WTC11 (cell line): ENCODE measurements around the gene EIF2A. TPM values are rescaled to one million over a fixed set of nuclear protein-coding genes. Genes with fewer than 3 reads are reported as not detected.

ENCODE experiments used
- ATAC-seq: fragments of 200-7000 bp; cut with Tn5 transposase; 2 replicates; pipeline ENCODE4 v1.10.0; 2021; ENCODE audit warnings: mild to moderate bottlenecking, moderate library complexity
- CTCF ChIA-PET: fragments of 300-600 bp; sonication (Branson Sonifier 250); formaldehyde crosslinking; loops from one replicate; lab custom pipeline; 2021; ENCODE audit warnings: antibody characterized with exemption; lab: Charles Lee
- POLR2A ChIA-PET: fragments of 350-600 bp; sonication (Branson Sonifier 250); formaldehyde crosslinking; loops from one replicate; lab custom pipeline; 2021; ENCODE audit warnings: antibody characterized with exemption; lab: Charles Lee
- DNase-seq: peaks from one replicate; pipeline ENCODE4 v3.0.0; 2021; ENCODE audit warnings: low spot score
- H3K27ac Mint-ChIP-seq: 2 replicates; pipeline ENCODE4 v1.8.0; 2021; ENCODE audit warnings: mixed read lengths
- H3K27me3 Mint-ChIP-seq: 2 replicates; pipeline ENCODE4 v1.8.0; 2021; ENCODE audit warnings: low read depth, mild to moderate bottlenecking, moderate library complexity, mixed read lengths
- H3K36me3 Mint-ChIP-seq: 2 replicates; pipeline ENCODE4 v1.8.0; 2021; ENCODE audit warnings: mixed read lengths
- H3K4me1 Mint-ChIP-seq: 2 replicates; pipeline ENCODE4 v1.8.0; 2022; ENCODE audit warnings: mixed read lengths
- H3K4me3 Mint-ChIP-seq: 2 replicates; pipeline ENCODE4 v1.8.0; 2021; ENCODE audit warnings: mild to moderate bottlenecking, moderate library complexity, mixed read lengths
- H3K9me3 Mint-ChIP-seq: 2 replicates; pipeline ENCODE4 v1.8.0; 2021; ENCODE audit warnings: mixed read lengths
- ATF6 ChIP-seq: sonication (generic); formaldehyde crosslinking; IDR thresholded peaks from 2 replicates; pipeline ENCODE4 v1.8.1; 2023; ENCODE audit warnings: mild to moderate bottlenecking, missing genetic modification reagents
- CBFB ChIP-seq: sonication (generic); formaldehyde crosslinking; IDR thresholded peaks from 2 replicates; pipeline ENCODE4 v1.8.1; 2022; ENCODE audit warnings: mild to moderate bottlenecking, low read depth, missing genetic modification reagents
- CREB1 ChIP-seq: sonication (generic); formaldehyde crosslinking; IDR thresholded peaks from 2 replicates; pipeline ENCODE4 v1.8.0; 2023; ENCODE audit warnings: mild to moderate bottlenecking, missing genetic modification reagents
- CREM ChIP-seq: sonication (generic); formaldehyde crosslinking; IDR thresholded peaks from 2 replicates; pipeline ENCODE4 v1.8.1; 2022; ENCODE audit warnings: mild to moderate bottlenecking, missing genetic modification reagents, moderate library complexity
- ELF4 ChIP-seq: sonication (generic); formaldehyde crosslinking; IDR thresholded peaks from 2 replicates; pipeline ENCODE4 v1.8.1; 2022; ENCODE audit warnings: low read depth, mild to moderate bottlenecking, moderate library complexity, missing genetic modification reagents
- FOXJ3 ChIP-seq: sonication (generic); formaldehyde crosslinking; IDR thresholded peaks from 2 replicates; pipeline ENCODE4 v1.9.0; 2021; ENCODE audit warnings: missing genetic modification reagents, mild to moderate bottlenecking, borderline replicate concordance
- GABPB1 ChIP-seq: sonication (generic); formaldehyde crosslinking; IDR thresholded peaks from 2 replicates; pipeline ENCODE4 v1.8.1; 2023; ENCODE audit warnings: mild to moderate bottlenecking, missing genetic modification reagents
- HMGXB4 ChIP-seq: sonication (generic); formaldehyde crosslinking; IDR thresholded peaks from 2 replicates; pipeline ENCODE4 v1.8.1; 2023; ENCODE audit warnings: mild to moderate bottlenecking, moderate library complexity, missing genetic modification reagents
- JUN ChIP-seq: sonication (generic); formaldehyde crosslinking; IDR thresholded peaks from 2 replicates; pipeline ENCODE4 v1.8.0; 2023; ENCODE audit warnings: mild to moderate bottlenecking, missing genetic modification reagents
- NFATC4 ChIP-seq: fragments of 250-450 bp; sonication (Bioruptor Pico); IDR thresholded peaks from 2 replicates; pipeline ENCODE4 v1.9.0; 2021; ENCODE audit warnings: mild to moderate bottlenecking
- NFYB ChIP-seq: sonication (generic); formaldehyde crosslinking; conservative IDR thresholded peaks from 2 replicates; pipeline ENCODE4 v1.8.0; 2022; ENCODE audit warnings: low read depth, missing genetic modification reagents
- NR1H2 ChIP-seq: sonication (generic); formaldehyde crosslinking; IDR thresholded peaks from 2 replicates; pipeline ENCODE4 v1.9.0; 2021; ENCODE audit warnings: mild to moderate bottlenecking, moderate library complexity, missing genetic modification reagents
- OVOL2 ChIP-seq: fragments of 250-450 bp; sonication (Bioruptor Pico); IDR thresholded peaks from 2 replicates; pipeline ENCODE4 v1.9.0; 2021; ENCODE audit warnings: mild to moderate bottlenecking, borderline replicate concordance
- PRRX2 ChIP-seq: fragments of 250-450 bp; sonication (Bioruptor Pico); IDR thresholded peaks from 2 replicates; pipeline ENCODE4 v1.8.0; 2021; ENCODE audit warnings: mild to moderate bottlenecking
- RELA ChIP-seq: sonication (generic); formaldehyde crosslinking; IDR thresholded peaks from 2 replicates; pipeline ENCODE4 v1.8.1; 2022; ENCODE audit warnings: missing genetic modification reagents, mild to moderate bottlenecking, borderline replicate concordance
- RORB ChIP-seq: fragments of 250-450 bp; sonication (Bioruptor Pico); IDR thresholded peaks from 2 replicates; pipeline ENCODE4 v1.9.0; 2021; ENCODE audit warnings: mild to moderate bottlenecking
- TEAD1 ChIP-seq: sonication (generic); formaldehyde crosslinking; IDR thresholded peaks from 2 replicates; pipeline ENCODE4 v1.8.0; 2022; ENCODE audit warnings: mild to moderate bottlenecking, missing genetic modification reagents
- TEAD4 ChIP-seq: sonication (generic); formaldehyde crosslinking; IDR thresholded peaks from 2 replicates; pipeline ENCODE4 v1.8.0; 2022; ENCODE audit warnings: mild to moderate bottlenecking, missing genetic modification reagents
- TP53 ChIP-seq: sonication (generic); formaldehyde crosslinking; IDR thresholded peaks from 2 replicates; pipeline ENCODE4 v1.8.1; 2023; ENCODE audit warnings: mild to moderate bottlenecking, missing genetic modification reagents
- ZNF219 ChIP-seq: sonication (generic); formaldehyde crosslinking; IDR thresholded peaks from 2 replicates; pipeline ENCODE4 v1.8.0; 2023; ENCODE audit warnings: missing genetic modification reagents, mild to moderate bottlenecking, borderline replicate concordance
- ZNF232 ChIP-seq: sonication (generic); formaldehyde crosslinking; IDR thresholded peaks from 2 replicates; pipeline ENCODE4 v1.8.0; 2022; ENCODE audit warnings: mild to moderate bottlenecking, missing genetic modification reagents
- ZNF317 ChIP-seq: sonication (generic); formaldehyde crosslinking; IDR thresholded peaks from 2 replicates; pipeline ENCODE4 v1.8.1; 2023; ENCODE audit warnings: low read depth, mild to moderate bottlenecking, moderate library complexity, missing genetic modification reagents, borderline replicate concordance
- ZNF396 ChIP-seq: fragments of 250-450 bp; sonication (Bioruptor Pico); IDR thresholded peaks from 2 replicates; pipeline ENCODE4 v1.8.0; 2021; ENCODE audit warnings: mild to moderate bottlenecking, moderate library complexity, borderline replicate concordance
- total RNA-seq: library from RNA; stranded (reverse); gene quantifications from 3 replicates; pipeline ENCODE4 v1.2.3, GENCODE V29; 2021
- TF ChIP-seq, protein P1 (sequence below): sonication (generic); formaldehyde crosslinking; conservative IDR thresholded peaks from 2 replicates; pipeline ENCODE4 v1.8.1; 2023; ENCODE audit warnings: mild to moderate bottlenecking, low read depth, missing genetic modification reagents, moderate library complexity
- TF ChIP-seq, protein P2 (sequence below): sonication (generic); formaldehyde crosslinking; IDR thresholded peaks from 2 replicates; pipeline ENCODE4 v1.8.1; 2022; ENCODE audit warnings: low read depth, mild to moderate bottlenecking, moderate library complexity, missing genetic modification reagents, borderline replicate concordance
- TF ChIP-seq, protein P3 (sequence below): sonication (generic); formaldehyde crosslinking; IDR thresholded peaks from 2 replicates; pipeline ENCODE4 v1.8.1; 2022; ENCODE audit warnings: missing genetic modification reagents, borderline replicate concordance

EIF2A gene
- total RNA-seq, 1 experiment from 2014 or later, result 88.4 TPM

- ChIA-PET CTCF (no interaction called here), POLR2A (no interaction called here)
- no peak overlapping the region for H3K4me3 Mint-ChIP-seq
- H3K36me3 Mint-ChIP-seq, result peaks cover 36% of the 10 kb centered on the region
- H3K9me3 Mint-ChIP-seq, result peaks cover 9% of the 10 kb centered on the region
- H3K4me1 Mint-ChIP-seq, result peaks cover 43% of the 10 kb centered on the region
- DNase-seq (no peak), ATAC-seq (no peak)
- TF ChIP-seq, protein P1, sequence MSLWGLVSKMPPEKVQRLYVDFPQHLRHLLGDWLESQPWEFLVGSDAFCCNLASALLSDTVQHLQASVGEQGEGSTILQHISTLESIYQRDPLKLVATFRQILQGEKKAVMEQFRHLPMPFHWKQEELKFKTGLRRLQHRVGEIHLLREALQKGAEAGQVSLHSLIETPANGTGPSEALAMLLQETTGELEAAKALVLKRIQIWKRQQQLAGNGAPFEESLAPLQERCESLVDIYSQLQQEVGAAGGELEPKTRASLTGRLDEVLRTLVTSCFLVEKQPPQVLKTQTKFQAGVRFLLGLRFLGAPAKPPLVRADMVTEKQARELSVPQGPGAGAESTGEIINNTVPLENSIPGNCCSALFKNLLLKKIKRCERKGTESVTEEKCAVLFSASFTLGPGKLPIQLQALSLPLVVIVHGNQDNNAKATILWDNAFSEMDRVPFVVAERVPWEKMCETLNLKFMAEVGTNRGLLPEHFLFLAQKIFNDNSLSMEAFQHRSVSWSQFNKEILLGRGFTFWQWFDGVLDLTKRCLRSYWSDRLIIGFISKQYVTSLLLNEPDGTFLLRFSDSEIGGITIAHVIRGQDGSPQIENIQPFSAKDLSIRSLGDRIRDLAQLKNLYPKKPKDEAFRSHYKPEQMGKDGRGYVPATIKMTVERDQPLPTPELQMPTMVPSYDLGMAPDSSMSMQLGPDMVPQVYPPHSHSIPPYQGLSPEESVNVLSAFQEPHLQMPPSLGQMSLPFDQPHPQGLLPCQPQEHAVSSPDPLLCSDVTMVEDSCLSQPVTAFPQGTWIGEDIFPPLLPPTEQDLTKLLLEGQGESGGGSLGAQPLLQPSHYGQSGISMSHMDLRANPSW (CRISPR knock-in tag), result no peak
- no peak for TF ChIP-seq ZNF317
- no peak for TF ChIP-seq TEAD4 (CRISPR knock-in tag)
- no peak for TF ChIP-seq ZNF232 (CRISPR knock-in tag)
- no peak for TF ChIP-seq TEAD1 (CRISPR knock-in tag)
- no peak for TF ChIP-seq RORB
- TF ChIP-seq CBFB (CRISPR knock-in tag), result no peak
- TF ChIP-seq ZNF219 (CRISPR knock-in tag), result no peak
- no peak for TF ChIP-seq RELA (CRISPR knock-in tag)
- TF ChIP-seq, protein P2, sequence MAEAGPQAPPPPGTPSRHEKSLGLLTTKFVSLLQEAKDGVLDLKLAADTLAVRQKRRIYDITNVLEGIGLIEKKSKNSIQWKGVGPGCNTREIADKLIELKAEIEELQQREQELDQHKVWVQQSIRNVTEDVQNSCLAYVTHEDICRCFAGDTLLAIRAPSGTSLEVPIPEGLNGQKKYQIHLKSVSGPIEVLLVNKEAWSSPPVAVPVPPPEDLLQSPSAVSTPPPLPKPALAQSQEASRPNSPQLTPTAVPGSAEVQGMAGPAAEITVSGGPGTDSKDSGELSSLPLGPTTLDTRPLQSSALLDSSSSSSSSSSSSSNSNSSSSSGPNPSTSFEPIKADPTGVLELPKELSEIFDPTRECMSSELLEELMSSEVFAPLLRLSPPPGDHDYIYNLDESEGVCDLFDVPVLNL (CRISPR knock-in tag), result no peak
- TF ChIP-seq PRRX2 (CRISPR knock-in tag), result no peak
- TF ChIP-seq NFATC4 (CRISPR knock-in tag), result no peak
- no peak for TF ChIP-seq JUN
- TF ChIP-seq ZNF396 (CRISPR knock-in tag), result no peak
- TF ChIP-seq OVOL2 (CRISPR knock-in tag), result no peak
- H3K27ac Mint-ChIP-seq, result no peak overlapping the region
- H3K27me3 Mint-ChIP-seq, result no peaks in the 10 kb centered on the region
These were observed 63.4 kb downstream of the EIF2A start for GRCh38 chr3:150609988-150610387.

DNA sequence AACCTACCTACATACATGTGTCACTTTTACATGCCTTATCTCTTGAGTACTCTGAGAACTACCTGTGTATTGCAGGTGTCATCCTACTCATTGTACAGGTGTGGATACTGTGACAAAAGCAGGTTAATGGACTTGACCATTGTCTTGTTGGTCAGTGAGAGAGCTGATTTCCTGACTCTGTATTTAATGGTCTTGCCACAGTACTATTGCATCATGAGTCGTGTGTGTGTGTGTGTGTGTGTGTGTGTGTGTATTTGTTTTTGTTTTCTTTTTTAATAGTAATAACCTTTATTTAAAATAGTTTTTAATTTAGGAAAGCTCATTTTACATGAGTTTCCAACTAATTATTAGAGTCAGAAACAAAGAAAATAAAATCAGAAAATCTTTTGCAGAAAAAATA is 64.2 kb downstream of the EIF2A start:
- Mint-ChIP-seq H3K27ac (no peak overlapping the region), H3K9me3 (peaks cover 9% of the 10 kb centered on the region), H3K4me1 (peaks cover 37% of the 10 kb centered on the region), H3K4me3 (no peak overlapping the region), H3K36me3 (peaks cover 39% of the 10 kb centered on the region), H3K27me3 (no peaks in the 10 kb centered on the region)
- DNase-seq, result no peak
- no peak for TF ChIP-seq NFYB (CRISPR knock-in tag)
- TF ChIP-seq GABPB1 (CRISPR knock-in tag), result 0 out of 2 replicates have a peak, but pooled peaks have one; percentile 34
- CTCF ChIA-PET, result no interaction called here
- ATAC-seq, result no peak
- POLR2A ChIA-PET, result interaction anchor here (1.8 kb wide), 1 partner anchor 8 kb away, joined by 6 read pairs; the partner anchor contains the start of gene SELENOT

DNA sequence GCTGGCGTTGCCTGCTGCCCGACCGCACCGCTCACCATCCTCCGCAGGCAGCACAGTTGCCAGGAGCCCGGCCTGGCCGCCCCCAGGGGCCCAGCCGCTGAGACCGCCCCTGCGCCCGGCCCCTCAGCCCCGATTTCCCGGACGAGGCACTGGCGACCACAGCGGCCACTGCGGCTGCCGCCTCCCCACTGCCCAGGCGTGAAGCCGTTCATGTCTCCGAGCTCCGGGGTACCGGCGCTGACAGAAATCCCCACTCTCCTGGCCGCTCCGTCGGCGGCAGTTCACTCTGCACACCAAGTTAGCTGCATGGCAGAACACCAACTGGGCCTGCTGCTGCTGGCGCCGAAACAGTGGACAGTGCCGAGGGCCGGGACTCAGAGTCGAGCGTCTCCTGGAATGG is 65.1 kb downstream of the EIF2A start:
- Mint-ChIP-seq H3K4me3 (no peak overlapping the region), H3K36me3 (peaks cover 34% of the 10 kb centered on the region), H3K9me3 (peaks cover 9% of the 10 kb centered on the region), H3K27ac (no peak overlapping the region), H3K27me3 (no peaks in the 10 kb centered on the region), H3K4me1 (peaks cover 29% of the 10 kb centered on the region)
- no peak for ATAC-seq
- DNase-seq, result no peak
- POLR2A ChIA-PET, result interaction anchor here (1.8 kb wide), 1 partner anchor 9 kb away, joined by 6 read pairs; the partner anchor contains the start of gene SELENOT
- TF ChIP-seq ELF4 (CRISPR knock-in tag), result no peak
- TF ChIP-seq CREM (CRISPR knock-in tag), result no peak
- TF ChIP-seq TP53 (CRISPR knock-in tag), result no peak
- TF ChIP-seq ATF6 (CRISPR knock-in tag), result no peak
- TF ChIP-seq NR1H2, result no peak
- no peak for TF ChIP-seq NFATC4 (CRISPR knock-in tag)
- TF ChIP-seq CREB1 (CRISPR knock-in tag), result no peak
- TF ChIP-seq HMGXB4 (CRISPR knock-in tag), result no peak
- no peak for TF ChIP-seq FOXJ3 (CRISPR knock-in tag)
- TF ChIP-seq, protein P3, sequence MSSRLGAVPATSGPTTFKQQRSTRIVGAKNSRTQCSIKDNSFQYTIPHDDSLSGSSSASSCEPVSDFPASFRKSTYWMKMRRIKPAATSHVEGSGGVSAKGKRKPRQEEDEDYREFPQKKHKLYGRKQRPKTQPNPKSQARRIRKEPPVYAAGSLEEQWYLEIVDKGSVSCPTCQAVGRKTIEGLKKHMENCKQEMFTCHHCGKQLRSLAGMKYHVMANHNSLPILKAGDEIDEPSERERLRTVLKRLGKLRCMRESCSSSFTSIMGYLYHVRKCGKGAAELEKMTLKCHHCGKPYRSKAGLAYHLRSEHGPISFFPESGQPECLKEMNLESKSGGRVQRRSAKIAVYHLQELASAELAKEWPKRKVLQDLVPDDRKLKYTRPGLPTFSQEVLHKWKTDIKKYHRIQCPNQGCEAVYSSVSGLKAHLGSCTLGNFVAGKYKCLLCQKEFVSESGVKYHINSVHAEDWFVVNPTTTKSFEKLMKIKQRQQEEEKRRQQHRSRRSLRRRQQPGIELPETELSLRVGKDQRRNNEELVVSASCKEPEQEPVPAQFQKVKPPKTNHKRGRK (CRISPR knock-in tag), result no peak
- no peak for TF ChIP-seq NFYB (CRISPR knock-in tag)
- CTCF ChIA-PET, result no interaction called here
